ENCODE measurements around the gene UNC13C. TPM values are rescaled to one million over a fixed set of nuclear protein-coding genes. Genes with fewer than 3 reads are reported as not detected.

Gene UNC13C
- total and polyA plus RNA-seq, 2 of the 13 experiments (the other 11 are each of a cell fraction or from before 2014, with no cell fraction given): 0.04 TPM; not detected in 1

GRCh38 chr15:54159012-54159411 is 180.8 kb downstream of the UNC13C start:
- Histone ChIP-seq H3K27ac (ENCODE audit: extremely low read length, insufficient read depth, low read length) (no peak overlapping the region), H3K36me3 (replicated peaks in 1 of 2; ENCODE audit: control insufficient read depth in 1 of 2, insufficient read depth in 2 of 2, low read length in 2 of 2) (no peaks in the 10 kb centered on the region), H3K27me3 (ENCODE audit: control insufficient read depth in 1 of 2, insufficient read depth in 2 of 2, low read length in 2 of 2) (no peaks in the 10 kb centered on the region), H3K9ac (ENCODE audit: insufficient read depth, low read depth, low read length) (no peak overlapping the region), H3K4me3 (replicated peaks in 1 of 3; ENCODE audit: insufficient read depth in 1 of 3, low read depth in 2 of 3, low read length in 3 of 3) (no peak overlapping the region), H2AFZ (ENCODE audit: low read length) (no peak overlapping the region), H3K4me2 (ENCODE audit: low read depth, low read length) (no peak overlapping the region), H3K79me2 (ENCODE audit: insufficient read depth, low read length) (no peaks in the 10 kb centered on the region), H3K9me3 (ENCODE audit: low read length) (no peaks in the 10 kb centered on the region), H4K20me1 (ENCODE audit: insufficient read depth, low read length) (no peaks in the 10 kb centered on the region), H3K4me1 (ENCODE audit: insufficient read depth, low read length) (no peaks in the 10 kb centered on the region)
- ATAC-seq (no peak), FAIRE-seq (no peak), DNase-seq (ENCODE audit: low spot score) (no peak)
- ChIA-PET POLR2A (no interaction called here), CTCF (ENCODE audit: low intra/inter-chr PET ratio, low total read pairs) (no interaction called here)
- intact Hi-C loops (cut with micrococcal nuclease; ENCODE audit: unreplicated experiment): no loop called here
- no peak for TF ChIP-seq AHR (CRISPR knock-in tag; IDR thresholded peaks at IDR 0.05)
- no peak for TF ChIP-seq CBFB (CRISPR knock-in tag; IDR thresholded peaks at IDR 0.05)
- TF ChIP-seq ZNF337 (CRISPR knock-in tag; IDR thresholded peaks at IDR 0.05; ENCODE audit: borderline replicate concordance, low read depth): no peak
- TF ChIP-seq IRF9 (CRISPR knock-in tag; IDR thresholded peaks at IDR 0.05; ENCODE audit: borderline replicate concordance): no peak
- no peak for TF ChIP-seq ZNF777 (CRISPR knock-in tag; IDR thresholded peaks at IDR 0.05)
- no peak for TF ChIP-seq RARA (CRISPR knock-in tag; IDR thresholded peaks at IDR 0.05)
- TF ChIP-seq ZNF354B (CRISPR knock-in tag; IDR thresholded peaks at IDR 0.05): no peak
- TF ChIP-seq CERS6 (CRISPR knock-in tag; IDR thresholded peaks at IDR 0.05): no peak
- TF ChIP-seq ZBTB10 (CRISPR knock-in tag; IDR thresholded peaks at IDR 0.05; ENCODE audit: borderline replicate concordance): no peak
- TF ChIP-seq BHLHE40 (IDR thresholded peaks at IDR 0.05; ENCODE audit: low read length): no peak
- TF ChIP-seq SAP130 (CRISPR knock-in tag; IDR thresholded peaks at IDR 0.05; ENCODE audit: low read depth): no peak
- no peak for TF ChIP-seq ZNF101 (CRISPR knock-in tag; IDR thresholded peaks at IDR 0.05; ENCODE audit: borderline replicate concordance, low read depth)
- TF ChIP-seq ZFP62 (CRISPR knock-in tag; IDR thresholded peaks at IDR 0.05): no peak
- TF ChIP-seq HOXA5 (CRISPR knock-in tag; IDR thresholded peaks at IDR 0.05): no peak
- TF ChIP-seq ZNF749 (CRISPR knock-in tag; IDR thresholded peaks at IDR 0.05; ENCODE audit: borderline replicate concordance): no peak
- TF ChIP-seq ZNF790 (CRISPR knock-in tag; IDR thresholded peaks at IDR 0.05; ENCODE audit: borderline replicate concordance): no peak
- TF ChIP-seq NFATC3 (CRISPR knock-in tag; IDR thresholded peaks at IDR 0.05): no peak
- TF ChIP-seq BRD4 (CRISPR knock-in tag; IDR thresholded peaks at IDR 0.05): no peak
- in situ Hi-C loops (cut with HindIII; ENCODE audit: extremely low pct_ligation_motif_present, low pct_unique_long_range_greater_than_20kb): no loop called here
- no TSS peak for BruUV-seq (replicated peaks)
- WGBS (ENCODE audit: low lambda C conversion rate): 17% methylated on average over 4 of the region's 4 CpGs
